ENCODE results near the gene URM1.

The URM1 gene

GRCh38 chr9:128365525-128365924, 5.6 kb upstream of the URM1 start:
- H3K27ac ChIP-seq: no peak overlapping the region
- no peak for TF ChIP-seq ZFX (IDR thresholded peaks at IDR 0.05)
- TF ChIP-seq CTCF (conservative IDR thresholded peaks at IDR 0.05): no peak

- no peak overlapping the region for H3K27ac ChIP-seq
- TF ChIP-seq ZFX (IDR thresholded peaks at IDR 0.05) (no peak), CTCF (conservative IDR thresholded peaks at IDR 0.05) (no peak)
These were observed 2.0 kb upstream of the URM1 start for GRCh38 chr9:128369024-128369706.

GRCh38 chr9:128370367-128370751, 815 bp upstream of the URM1 start:
- no peak for TF ChIP-seq ZFX (IDR thresholded peaks at IDR 0.05)
- no peak for TF ChIP-seq CTCF (conservative IDR thresholded peaks at IDR 0.05)
- H3K27ac ChIP-seq: peak overlapping the region; percentile 80

GRCh38 chr9:128371630-128372117, 500 bp downstream of the URM1 start:
- peak overlapping the region; percentile 80 for H3K27ac ChIP-seq
- TF ChIP-seq ZFX (IDR thresholded peaks at IDR 0.05): no peak

- no peak for TF ChIP-seq CTCF (conservative IDR thresholded peaks at IDR 0.05)
- no peak for TF ChIP-seq ZFX (IDR thresholded peaks at IDR 0.05)
- peak overlapping the region; percentile 80; the same call in 1 of the 2 replicates for H3K27ac ChIP-seq
These were observed 1.0 kb downstream of the URM1 start for GRCh38 chr9:128372188-128372641.

- TF ChIP-seq ZFX (IDR thresholded peaks at IDR 0.05) (no peak), CTCF (conservative IDR thresholded peaks at IDR 0.05) (no peak)
- no peak overlapping the region; the same call in 1 of the 2 replicates for H3K27ac ChIP-seq
These were observed 1.6 kb downstream of the URM1 start for GRCh38 chr9:128372784-128373183.

GRCh38 chr9:128374221-128374675, 3.1 kb downstream of the URM1 start:
- TF ChIP-seq ZFX (IDR thresholded peaks at IDR 0.05): no peak
- no peak overlapping the region for H3K27ac ChIP-seq

GRCh38 chr9:128375865-128376264, 4.7 kb downstream of the URM1 start:
- no peak overlapping the region for H3K27ac ChIP-seq
- TF ChIP-seq ZFX (IDR thresholded peaks at IDR 0.05) (no peak), CTCF (conservative IDR thresholded peaks at IDR 0.05) (no peak)

All from C4-2B (cell line).